ENCODE results near the gene ZSCAN25. TPM values are rescaled to one million over a fixed set of nuclear protein-coding genes. Genes with fewer than 3 reads are reported as not detected.

The ZSCAN25 gene
- total and polyA plus RNA-seq, 2 of the 13 experiments (the other 11 are each of a cell fraction or from before 2014, with no cell fraction given): 12.1 to 16.8 TPM

- TF ChIP-seq FOXO4 (CRISPR knock-in tag; conservative IDR thresholded peaks at IDR 0.05): no peak
- TF ChIP-seq FUBP1 (CRISPR knock-in tag; IDR thresholded peaks at IDR 0.05; ENCODE audit: borderline replicate concordance): no peak
- TF ChIP-seq ZFP36 (IDR thresholded peaks at IDR 0.05; ENCODE audit: borderline replicate concordance, low read depth, low read length, partially characterized antibody): no peak
- no peak for TF ChIP-seq CBX2 (IDR thresholded peaks at IDR 0.05; ENCODE audit: low read depth, low read length)
- no peak for TF ChIP-seq CBX2 (CRISPR knock-in tag; IDR thresholded peaks at IDR 0.05; ENCODE audit: low read depth)
- no peak for TF ChIP-seq GLI4 (CRISPR knock-in tag; IDR thresholded peaks at IDR 0.05; ENCODE audit: borderline replicate concordance)
- TF ChIP-seq STAT5B (CRISPR knock-in tag; IDR thresholded peaks at IDR 0.05): no peak
- no peak for TF ChIP-seq ZBTB39 (CRISPR knock-in tag; IDR thresholded peaks at IDR 0.05)
- 0 out of 2 replicates have a peak, but pooled peaks have one; percentile 29 for TF ChIP-seq ATF5 (CRISPR knock-in tag; IDR thresholded peaks at IDR 0.05; ENCODE audit: low read depth)
- no peak for TF ChIP-seq PREB (CRISPR knock-in tag; IDR thresholded peaks at IDR 0.05)
- TF ChIP-seq ZBTB14 (CRISPR knock-in tag; IDR thresholded peaks at IDR 0.05): no peak
- peak; percentile 71; the same call in 1 of the 2 replicates for TF ChIP-seq HMG20B (CRISPR knock-in tag; conservative IDR thresholded peaks at IDR 0.05)
- no peak for TF ChIP-seq REST (IDR thresholded peaks at IDR 0.05; ENCODE audit: borderline replicate concordance in 1 of 2, low read depth in 1 of 2, low read length in 2 of 2)
- TF ChIP-seq KLF9 (CRISPR knock-in tag; IDR thresholded peaks at IDR 0.05; ENCODE audit: low read depth): no peak
- no peak for TF ChIP-seq HNRNPL (IDR thresholded peaks at IDR 0.05; ENCODE audit: low read depth, low read length)
- TF ChIP-seq ZSCAN22 (CRISPR knock-in tag; IDR thresholded peaks at IDR 0.05): no peak
- no peak for TF ChIP-seq ZNF660 (CRISPR knock-in tag; IDR thresholded peaks at IDR 0.05; ENCODE audit: borderline replicate concordance, low read depth)
Observed at GRCh38 chr7:99677648-99678045, 60.9 kb downstream of the ZSCAN25 start (continued).

Data from HepG2 (cell line).